Measurements from ENCODE around the gene L3MBTL4.

GRCh38 chr18:6056171-6056910 lies 358.4 kb downstream of the L3MBTL4 start:
- TF ChIP-seq GATA2 (IDR thresholded peaks at IDR 0.05; ENCODE audit: low read depth, low read length) (no peak), GATA3 (IDR thresholded peaks at IDR 0.05; ENCODE audit: low read depth, low read length) (no peak)
